Testis (tissue), 2 donors: ENCODE data around the gene MRPS26.

ENCODE experiments used
- CTCF ChIP-seq, 3 experiments: fragments of 450-650 bp in 2 of 3; fragments of 200-600 bp in 1 of 3; sonication (generic) in 1 of 3; IDR thresholded peaks; one replicate each; pipeline ENCODE4 v1.5.1; 2016 to 2019; ENCODE audit warnings: antibody characterized with exemption in 3 of 3, mild to moderate bottlenecking in 2 of 3, moderate library complexity in 1 of 3
- POLR2A ChIP-seq: fragments of 450-650 bp; IDR thresholded peaks from one replicate; pipeline ENCODE4 v1.6.1; 2017; ENCODE audit warnings: antibody characterized with exemption, mild to moderate bottlenecking, moderate library complexity

- TF ChIP-seq CTCF (IDR thresholded peaks at IDR 0.05) = no peak
- no peak for TF ChIP-seq POLR2A
These were observed 22.2 kb downstream of the MRPS26 start for GRCh38 chr20:3068075-3068474.
